ENCODE data around the gene NCBP1. TPM values are rescaled to one million over a fixed set of nuclear protein-coding genes. Genes with fewer than 3 reads are reported as not detected.
A peak's percentile ranks its signal among the peaks of the same experiment; 100 is the strongest.

The NCBP1 gene
- polyA plus RNA-seq, 4 donors: 39.9 to 56.0 (median 47.6) TPM

- DNase-seq (ENCODE audit: low read depth in 4 of 4, low spot score in 2 of 4): no peak
Measured at GRCh38 chr9:97706246-97706645, 72.6 kb downstream of the NCBP1 start.

GRCh38 chr9:97710356-97711222 lies 77.0 kb downstream of the NCBP1 start:
- DNase-seq (ENCODE audit: low read depth in 4 of 4, low spot score in 2 of 4): peak in 3 of 4 donors; percentile 37 to 49 (median 46)

- DNase-seq (ENCODE audit: low read depth in 4 of 4, low spot score in 2 of 4): no peak
Measured at GRCh38 chr9:97711223-97711626, 77.6 kb downstream of the NCBP1 start.

GRCh38 chr9:97714435-97714834 lies 80.8 kb downstream of the NCBP1 start:
- DNase-seq (ENCODE audit: low read depth in 4 of 4, low spot score in 2 of 4): no peak

- DNase-seq (ENCODE audit: low read depth in 4 of 4, low spot score in 2 of 4): no peak
Measured at GRCh38 chr9:97717866-97718265, 84.2 kb downstream of the NCBP1 start.

GRCh38 chr9:97721396-97721795 lies 87.8 kb downstream of the NCBP1 start:
- no peak for DNase-seq (ENCODE audit: low read depth in 4 of 4, low spot score in 2 of 4)

- no peak for DNase-seq (ENCODE audit: low read depth in 4 of 4, low spot score in 2 of 4)
Measured at GRCh38 chr9:97722331-97722730, 88.7 kb downstream of the NCBP1 start.

Other genes with a start within 250 kb of the NCBP1 start
- gene TDRD7, start 221.7 kb upstream of the NCBP1 start, polyA plus RNA-seq (ENCODE audit: insufficient read length in 4 of 4): 1 to 10 TPM; 7.1 to 8.1 (median 7.7) TPM
- 1 to 10 TPM in 3 of 4 donors, under 1 TPM in 1; 0.55 to 2.2 (median 1.5) TPM for gene TMOD1, start 132.2 kb upstream of the NCBP1 start, polyA plus RNA-seq (ENCODE audit: insufficient read length in 4 of 4)
- 10 to 100 TPM; 27.7 to 47.5 (median 35.8) TPM for gene TSTD2, start 453 bp upstream of the NCBP1 start, polyA plus RNA-seq (ENCODE audit: insufficient read length in 4 of 4)
- 10 to 100 TPM; 34.6 to 39.0 (median 37.1) TPM for gene XPA, start 63.5 kb downstream of the NCBP1 start, polyA plus RNA-seq (ENCODE audit: insufficient read length in 4 of 4)
- under 1 TPM in 2 of 4 donors, not detected in 2; 0.05 to 0.07 TPM for gene FOXE1, start 219.4 kb downstream of the NCBP1 start, polyA plus RNA-seq (ENCODE audit: insufficient read length in 4 of 4)

Data from left renal cortex interstitium (tissue), 4 donors.